ENCODE measurements around the gene RBM20. TPM values are rescaled to one million over a fixed set of nuclear protein-coding genes. Genes with fewer than 3 reads are reported as not detected.

RBM20 gene
- total RNA-seq, 1 donor from 2014 or later = 101 TPM

DNA sequence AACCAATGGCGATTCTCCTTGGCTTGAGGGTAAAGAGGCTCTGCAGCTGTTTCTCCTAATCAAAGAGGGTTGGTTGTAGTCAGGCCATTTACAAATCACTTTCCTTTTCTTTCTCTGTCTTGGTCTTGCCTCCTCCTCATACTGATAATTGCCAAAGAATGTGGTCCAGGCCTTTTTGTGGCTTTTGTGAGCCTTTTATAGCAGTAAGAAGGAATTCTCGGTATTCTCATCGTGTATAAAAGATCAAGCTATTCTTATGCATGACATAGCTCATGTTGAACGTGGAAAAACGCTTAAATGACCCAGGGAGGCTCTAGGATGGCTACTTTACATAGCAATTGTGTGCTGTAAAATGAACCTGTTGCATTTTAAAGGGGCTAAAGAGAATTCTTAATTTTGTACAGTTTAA is 62.6 kb downstream of the RBM20 start:
- no peaks in the 10 kb centered on the region for H3K36me3 ChIP-seq
- intact Hi-C loops (cut with micrococcal nuclease) = no loop called here
- TF ChIP-seq, protein P1, sequence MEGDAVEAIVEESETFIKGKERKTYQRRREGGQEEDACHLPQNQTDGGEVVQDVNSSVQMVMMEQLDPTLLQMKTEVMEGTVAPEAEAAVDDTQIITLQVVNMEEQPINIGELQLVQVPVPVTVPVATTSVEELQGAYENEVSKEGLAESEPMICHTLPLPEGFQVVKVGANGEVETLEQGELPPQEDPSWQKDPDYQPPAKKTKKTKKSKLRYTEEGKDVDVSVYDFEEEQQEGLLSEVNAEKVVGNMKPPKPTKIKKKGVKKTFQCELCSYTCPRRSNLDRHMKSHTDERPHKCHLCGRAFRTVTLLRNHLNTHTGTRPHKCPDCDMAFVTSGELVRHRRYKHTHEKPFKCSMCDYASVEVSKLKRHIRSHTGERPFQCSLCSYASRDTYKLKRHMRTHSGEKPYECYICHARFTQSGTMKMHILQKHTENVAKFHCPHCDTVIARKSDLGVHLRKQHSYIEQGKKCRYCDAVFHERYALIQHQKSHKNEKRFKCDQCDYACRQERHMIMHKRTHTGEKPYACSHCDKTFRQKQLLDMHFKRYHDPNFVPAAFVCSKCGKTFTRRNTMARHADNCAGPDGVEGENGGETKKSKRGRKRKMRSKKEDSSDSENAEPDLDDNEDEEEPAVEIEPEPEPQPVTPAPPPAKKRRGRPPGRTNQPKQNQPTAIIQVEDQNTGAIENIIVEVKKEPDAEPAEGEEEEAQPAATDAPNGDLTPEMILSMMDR (IDR thresholded peaks at IDR 0.05; ENCODE audit: borderline replicate concordance) = no peak
- DNase-seq = no peak
- peak overlapping the region; percentile 81 for H3K27ac ChIP-seq (replicated peaks)
- H3K4me3 ChIP-seq = no peak overlapping the region
- peaks cover 83% of the 10 kb centered on the region for H3K4me1 ChIP-seq
- no peaks in the 10 kb centered on the region for H3K9me3 ChIP-seq (replicated peaks)
- H3K27me3 ChIP-seq (ENCODE audit: low read depth) = no peaks in the 10 kb centered on the region

DNA sequence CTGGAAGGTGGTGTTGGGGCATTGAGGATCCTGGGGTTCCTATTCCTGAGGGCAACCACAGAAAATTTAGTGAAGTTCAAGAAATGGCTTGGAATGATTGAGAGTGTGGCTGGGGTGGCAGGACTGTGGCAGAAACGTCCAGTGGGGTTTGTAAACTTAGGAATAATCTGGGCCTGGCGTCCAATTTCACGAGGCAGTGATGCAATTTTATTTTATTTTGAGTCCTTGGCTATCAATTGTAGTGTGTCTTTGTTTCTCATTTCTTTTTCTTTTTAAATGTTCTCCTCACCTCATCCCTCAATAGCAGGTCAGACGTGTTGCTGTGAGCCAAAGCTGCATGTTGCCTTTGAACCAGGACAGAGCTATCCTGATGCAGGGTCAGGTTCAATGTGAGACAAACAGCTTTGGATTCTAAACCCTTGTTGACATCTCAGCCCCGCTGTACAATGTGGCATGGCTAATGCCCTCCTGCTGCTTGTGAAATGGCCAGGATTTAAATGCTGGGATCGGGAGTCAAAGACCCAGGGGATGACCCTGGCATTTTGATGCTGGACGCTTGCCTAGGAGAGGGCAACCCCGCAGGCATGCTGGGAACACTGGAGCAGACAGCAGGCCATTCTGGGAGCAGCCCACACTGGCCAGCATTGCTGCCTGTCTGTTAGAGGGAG is 64.8 kb downstream of the RBM20 start:
- no peak for DNase-seq
- Histone ChIP-seq H3K36me3 (no peaks in the 10 kb centered on the region), H3K4me3 (no peak overlapping the region), H3K27me3 (ENCODE audit: low read depth) (no peaks in the 10 kb centered on the region), H3K4me1 (peaks cover 94% of the 10 kb centered on the region), H3K27ac (replicated peaks) (peak overlapping the region; percentile 81), H3K9me3 (replicated peaks) (no peaks in the 10 kb centered on the region)
- TF ChIP-seq, protein P1 (IDR thresholded peaks at IDR 0.05; ENCODE audit: borderline replicate concordance) = no peak
- intact Hi-C loops (cut with micrococcal nuclease) = no loop called here

DNA sequence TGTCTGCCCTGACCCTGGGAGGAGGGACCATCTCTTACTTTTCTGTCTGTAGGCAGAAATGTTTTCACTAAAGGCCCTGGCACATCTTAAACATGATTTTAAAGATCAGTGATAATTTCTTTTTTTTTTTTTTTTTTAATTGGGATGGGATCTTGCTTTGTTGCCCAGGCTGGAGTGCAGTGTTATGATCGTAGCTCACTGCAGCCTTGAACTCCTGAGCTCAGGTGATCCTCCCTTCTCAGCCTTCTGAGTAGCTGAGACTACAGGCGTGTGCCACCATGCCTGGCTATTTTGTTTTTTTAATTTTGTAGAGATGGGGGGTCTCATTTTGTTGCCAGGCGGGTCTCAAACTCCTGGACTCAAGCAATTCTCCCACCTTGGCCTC is 65.3 kb downstream of the RBM20 start:
- H3K4me1 ChIP-seq = peaks cover 99% of the 10 kb centered on the region
- no peaks in the 10 kb centered on the region for H3K36me3 ChIP-seq
- no peak for DNase-seq
- no peaks in the 10 kb centered on the region for H3K27me3 ChIP-seq (ENCODE audit: low read depth)
- peak overlapping the region; percentile 81 for H3K27ac ChIP-seq (replicated peaks)
- intact Hi-C loops (cut with micrococcal nuclease) = no loop called here
- TF ChIP-seq, protein P1 (IDR thresholded peaks at IDR 0.05; ENCODE audit: borderline replicate concordance) = no peak
- no peak overlapping the region for H3K4me3 ChIP-seq
- H3K9me3 ChIP-seq (replicated peaks) = no peaks in the 10 kb centered on the region

DNA sequence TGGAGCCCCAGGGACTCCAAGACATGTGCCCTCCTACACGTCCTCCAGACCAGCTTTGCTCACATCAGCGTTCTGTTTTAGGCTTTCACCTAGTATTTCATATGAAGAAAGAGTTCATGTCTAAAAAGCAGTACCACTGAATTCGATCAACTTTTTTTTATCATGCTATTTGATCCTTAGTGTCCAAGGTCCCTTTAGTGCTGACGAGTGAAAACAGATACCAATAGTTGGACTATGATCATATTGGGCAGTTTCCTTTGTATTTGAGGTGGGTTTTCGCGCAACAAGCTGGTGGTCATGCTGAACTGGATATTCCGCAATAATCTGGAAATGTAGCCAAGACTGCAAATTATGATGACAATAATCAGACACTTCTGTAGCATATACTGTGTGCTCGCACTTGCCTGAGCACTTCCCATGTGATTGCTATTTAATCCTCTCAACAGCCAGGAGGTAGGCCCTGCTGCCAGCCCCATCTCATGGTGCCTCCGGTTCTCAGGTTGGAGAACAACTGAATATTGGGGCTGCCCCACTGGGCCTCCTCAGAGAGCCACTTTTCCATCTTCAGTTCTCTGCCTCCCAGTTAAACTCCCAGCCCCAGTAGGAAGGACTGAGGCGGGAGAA is 65.9 kb downstream of the RBM20 start:
- Histone ChIP-seq H3K4me3 (no peak overlapping the region), H3K36me3 (no peaks in the 10 kb centered on the region), H3K9me3 (replicated peaks) (no peaks in the 10 kb centered on the region), H3K27ac (replicated peaks) (peak overlapping the region; percentile 81), H3K4me1 (peaks cover 100% of the 10 kb centered on the region), H3K27me3 (ENCODE audit: low read depth) (no peaks in the 10 kb centered on the region)
- intact Hi-C loops (cut with micrococcal nuclease) = no loop called here
- TF ChIP-seq, protein P1 (IDR thresholded peaks at IDR 0.05; ENCODE audit: borderline replicate concordance) = no peak
- no peak for DNase-seq

DNA sequence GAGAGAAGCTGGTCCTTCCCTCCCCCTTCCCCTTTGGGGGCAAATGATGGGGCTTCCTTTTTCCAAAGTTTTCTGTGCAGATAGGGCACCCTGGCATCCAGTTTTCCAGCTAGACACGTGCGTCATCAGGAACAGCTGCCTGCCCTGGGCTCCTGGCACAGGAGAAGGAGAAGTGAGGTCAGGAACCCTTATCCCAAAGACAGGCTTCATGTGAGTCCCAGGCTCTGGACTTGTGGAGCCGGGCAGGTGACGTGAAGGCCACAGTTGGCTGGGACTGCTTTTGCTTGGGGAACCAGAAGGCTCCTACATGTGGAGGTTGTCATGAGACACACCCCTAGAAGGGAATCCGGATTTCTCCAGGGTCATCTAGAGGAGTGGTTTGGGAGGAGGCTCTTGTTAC is 66.5 kb downstream of the RBM20 start:
- H3K9me3 ChIP-seq (replicated peaks) = no peaks in the 10 kb centered on the region
- peaks cover 100% of the 10 kb centered on the region for H3K4me1 ChIP-seq
- no peaks in the 10 kb centered on the region for H3K27me3 ChIP-seq (ENCODE audit: low read depth)
- peak overlapping the region; percentile 81 for H3K27ac ChIP-seq (replicated peaks)
- H3K36me3 ChIP-seq = no peaks in the 10 kb centered on the region
- TF ChIP-seq, protein P1 (IDR thresholded peaks at IDR 0.05; ENCODE audit: borderline replicate concordance) = no peak
- DNase-seq = no peak
- intact Hi-C loops (cut with micrococcal nuclease) = no loop called here
- H3K4me3 ChIP-seq = no peak overlapping the region

Data from left ventricle myocardium inferior (tissue), 1 donor.